NT2/D1 (cell line): ENCODE measurements around the gene SLC36A4.

ENCODE experiments used
- DNase-seq: peaks from one replicate; pipeline ENCODE4 v3.0.0-alpha.2; 2011; ENCODE audit warnings: low read depth, low spot score
- H3K27me3 ChIP-seq: 2 replicates; pipeline ENCODE4 v1.6.0; 2011; ENCODE audit warnings: mild to moderate bottlenecking; ENCODE audit not compliant: insufficient read length, insufficient read depth
- H3K36me3 ChIP-seq: 2 replicates; pipeline ENCODE4 v1.6.1; 2011; ENCODE audit warnings: mild to moderate bottlenecking, low read length, mixed read lengths; ENCODE audit not compliant: insufficient read depth, insufficient read length
- H3K4me1 ChIP-seq: 2 replicates; pipeline ENCODE4 v1.5.1; 2011; ENCODE audit not compliant: insufficient read depth, insufficient read length
- H3K4me3 ChIP-seq: 2 replicates; pipeline ENCODE4 v1.5.1; 2011; ENCODE audit warnings: low read depth; ENCODE audit not compliant: insufficient read length
- H3K9ac ChIP-seq: 2 replicates; pipeline ENCODE4 v1.6.0; 2011; ENCODE audit warnings: low read depth; ENCODE audit not compliant: insufficient read length
- H3K9me3 ChIP-seq: 2 replicates; pipeline ENCODE4 v1.5.1; 2011; ENCODE audit warnings: mild to moderate bottlenecking, low read length; ENCODE audit not compliant: insufficient read depth
- SUZ12 ChIP-seq: IDR thresholded peaks from 2 replicates; pipeline ENCODE4 v1.6.1; 2011; ENCODE audit not compliant: insufficient read length, insufficient read depth; ENCODE audit errors: extremely low read depth
- YY1 ChIP-seq: IDR thresholded peaks from 2 replicates; pipeline ENCODE4 v1.6.1; 2011; ENCODE audit not compliant: insufficient read length, insufficient read depth
- ZNF274 ChIP-seq: IDR thresholded peaks from 2 replicates; pipeline ENCODE4 v1.6.1; 2011; ENCODE audit warnings: mild to moderate bottlenecking, low read depth, low read length

Gene SLC36A4

GRCh38 chr11:93143186-93143585 is 54.6 kb downstream of the SLC36A4 start:
- no peak for TF ChIP-seq ZNF274
- TF ChIP-seq YY1 = no peak
- no peak for TF ChIP-seq SUZ12
- no peaks in the 10 kb centered on the region for H3K27me3 ChIP-seq
- peaks cover 7% of the 10 kb centered on the region for H3K36me3 ChIP-seq
- H3K9me3 ChIP-seq = no peaks in the 10 kb centered on the region
- no peak overlapping the region for H3K4me3 ChIP-seq
- no peak for DNase-seq
- H3K4me1 ChIP-seq = no peaks in the 10 kb centered on the region
- H3K9ac ChIP-seq = no peak overlapping the region

GRCh38 chr11:93133488-93134109 is 64.2 kb downstream of the SLC36A4 start:
- H3K4me1 ChIP-seq = no peaks in the 10 kb centered on the region
- no peak for DNase-seq
- H3K9me3 ChIP-seq = no peaks in the 10 kb centered on the region
- no peak overlapping the region for H3K9ac ChIP-seq
- no peaks in the 10 kb centered on the region for H3K36me3 ChIP-seq
- no peaks in the 10 kb centered on the region for H3K27me3 ChIP-seq
- no peak overlapping the region for H3K4me3 ChIP-seq
- TF ChIP-seq YY1 (no peak), SUZ12 (no peak), ZNF274 (no peak)

GRCh38 chr11:93132836-93133235 is 65.0 kb downstream of the SLC36A4 start:
- DNase-seq = no peak
- Histone ChIP-seq H3K9ac (no peak overlapping the region), H3K36me3 (no peaks in the 10 kb centered on the region), H3K4me3 (no peak overlapping the region), H3K4me1 (no peaks in the 10 kb centered on the region), H3K27me3 (no peaks in the 10 kb centered on the region), H3K9me3 (no peaks in the 10 kb centered on the region)
- TF ChIP-seq ZNF274 = no peak
- no peak for TF ChIP-seq SUZ12
- TF ChIP-seq YY1 = no peak

DNA sequence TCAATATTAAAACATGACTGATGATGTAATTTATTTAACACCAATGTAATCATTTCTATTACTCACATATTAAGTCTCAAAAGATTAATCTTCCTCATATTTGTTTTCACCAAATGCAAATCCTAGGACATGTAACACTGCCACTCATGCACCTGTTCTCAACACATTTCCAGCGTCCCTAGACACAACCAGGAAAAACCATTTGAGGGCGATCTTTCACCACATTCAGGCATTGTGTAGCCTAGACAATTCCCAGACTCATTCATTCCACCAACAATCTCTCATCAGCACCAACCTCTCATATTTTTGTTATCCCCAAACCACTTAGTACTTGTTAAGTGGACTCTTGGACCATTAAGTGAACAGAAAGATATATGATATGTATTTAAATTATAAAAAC is 66.1 kb downstream of the SLC36A4 start:
- H3K9me3 ChIP-seq = no peaks in the 10 kb centered on the region
- no peak for DNase-seq
- no peaks in the 10 kb centered on the region for H3K27me3 ChIP-seq
- no peak overlapping the region for H3K9ac ChIP-seq
- no peak overlapping the region for H3K4me3 ChIP-seq
- H3K36me3 ChIP-seq = no peaks in the 10 kb centered on the region
- TF ChIP-seq ZNF274 (no peak), SUZ12 (no peak), YY1 (no peak)
- no peaks in the 10 kb centered on the region for H3K4me1 ChIP-seq

DNA sequence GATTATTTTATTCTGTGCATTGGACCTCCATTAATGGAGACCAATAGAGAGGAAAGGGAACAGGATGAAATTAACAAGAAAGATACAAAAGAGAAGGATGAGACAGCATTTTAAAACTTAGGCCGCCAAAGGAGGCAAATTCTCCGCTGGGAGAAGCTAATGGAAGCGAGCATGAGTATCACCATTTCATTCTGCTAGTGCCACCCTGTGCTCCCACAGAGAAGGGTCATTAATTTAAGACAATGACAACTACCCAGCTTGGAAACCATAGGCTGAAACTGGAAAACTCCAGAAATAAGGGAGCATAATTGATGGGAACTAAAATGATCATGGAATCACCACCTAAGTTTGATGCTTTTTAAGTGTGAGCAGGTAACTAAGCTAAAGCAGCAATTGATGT is 69.2 kb downstream of the SLC36A4 start:
- H3K36me3 ChIP-seq = no peaks in the 10 kb centered on the region
- TF ChIP-seq SUZ12 (no peak), ZNF274 (no peak), YY1 (no peak)
- no peak overlapping the region for H3K9ac ChIP-seq
- H3K4me3 ChIP-seq = no peak overlapping the region
- H3K4me1 ChIP-seq = no peaks in the 10 kb centered on the region
- H3K9me3 ChIP-seq = no peaks in the 10 kb centered on the region
- no peak for DNase-seq
- H3K27me3 ChIP-seq = no peaks in the 10 kb centered on the region

- Histone ChIP-seq H3K27me3 (no peaks in the 10 kb centered on the region), H3K36me3 (no peaks in the 10 kb centered on the region), H3K4me3 (no peak overlapping the region), H3K9ac (no peak overlapping the region), H3K4me1 (no peaks in the 10 kb centered on the region), H3K9me3 (peaks cover 11% of the 10 kb centered on the region; the same call in 1 of the 2 replicates)
- no peak for DNase-seq
- no peak for TF ChIP-seq ZNF274
- no peak for TF ChIP-seq SUZ12
- TF ChIP-seq YY1 = no peak
These were observed 74.4 kb downstream of the SLC36A4 start for GRCh38 chr11:93123351-93123898.

GRCh38 chr11:93122535-93123235 is 75.1 kb downstream of the SLC36A4 start:
- Histone ChIP-seq H3K36me3 (no peaks in the 10 kb centered on the region), H3K27me3 (no peaks in the 10 kb centered on the region), H3K4me3 (no peak overlapping the region), H3K4me1 (no peaks in the 10 kb centered on the region), H3K9ac (no peak overlapping the region), H3K9me3 (peaks cover 13% of the 10 kb centered on the region; the same call in 1 of the 2 replicates)
- TF ChIP-seq YY1 (no peak), SUZ12 (no peak), ZNF274 (no peak)
- DNase-seq = no peak
